Pulmonary artery endothelial cell (primary cell): Measurements from ENCODE around the gene OR10H1. TPM values are rescaled to one million over a fixed set of nuclear protein-coding genes. Genes with fewer than 3 reads are reported as not detected.
"Not testable (repeated sequence)": the region's sequence is repeated elsewhere in the genome, so short reads cannot be mapped to it uniquely, and the experiment has no call there.

Source experiments
- DNase-seq: peaks from one replicate; pipeline ENCODE4 v3.0.0-alpha.2; 2011; ENCODE audit warnings: low read depth, low spot score
- total RNA-seq: library from RNA; depleted of rRNA; stranded (reverse); fragments of >200 nt; gene quantifications from 2 replicates; pipeline ENCODE4 v1.2.3, GENCODE V29; 2014

The OR10H1 gene
- total RNA-seq, 1 donor from 2014 or later = not detected

- not testable (repeated sequence) for DNase-seq
These were observed 13.3 kb upstream of the OR10H1 start for GRCh38 chr19:15828611-15829305.

GRCh38 chr19:15828121-15828610 is 12.7 kb upstream of the OR10H1 start:
- DNase-seq = no peak

GRCh38 chr19:15825753-15826152 is 10.3 kb upstream of the OR10H1 start:
- DNase-seq = no peak

- no peak for DNase-seq
These were observed 5.2 kb upstream of the OR10H1 start for GRCh38 chr19:15820646-15821045.

- DNase-seq = no peak
These were observed 1.5 kb downstream of the OR10H1 start for GRCh38 chr19:15813916-15814315.

GRCh38 chr19:15812060-15812722 is 3.3 kb downstream of the OR10H1 start:
- DNase-seq = no peak

GRCh38 chr19:15811476-15811875 is 4.0 kb downstream of the OR10H1 start:
- no peak for DNase-seq

GRCh38 chr19:15810335-15810734 is 5.1 kb downstream of the OR10H1 start:
- DNase-seq = no peak

GRCh38 chr19:15794279-15794678 is 21.2 kb downstream of the OR10H1 start:
- not testable (repeated sequence) for DNase-seq

GRCh38 chr19:15790096-15790495 is 25.4 kb downstream of the OR10H1 start:
- DNase-seq = no peak

GRCh38 chr19:15788594-15789270 is 26.7 kb downstream of the OR10H1 start:
- DNase-seq = no peak

GRCh38 chr19:15787611-15788155 is 27.8 kb downstream of the OR10H1 start, which contains the start of gene OR10H5:
TSS of gene OR10H5 (plus strand) at chr19:15787661. CDS start at chr19:15794049, 6,388 bp downstream.
- no peak for DNase-seq

- DNase-seq = not testable (repeated sequence)
These were observed 32.6 kb downstream of the OR10H1 start for GRCh38 chr19:15782896-15783295.

- DNase-seq = no peak
These were observed 33.3 kb downstream of the OR10H1 start for GRCh38 chr19:15782211-15782610.

GRCh38 chr19:15781661-15782060 is 33.8 kb downstream of the OR10H1 start:
- DNase-seq = no peak

GRCh38 chr19:15780610-15781418 is 34.6 kb downstream of the OR10H1 start:
- DNase-seq = no peak

- no peak for DNase-seq
These were observed 35.5 kb downstream of the OR10H1 start for GRCh38 chr19:15779756-15780476.

- DNase-seq = no peak
These were observed 38.2 kb downstream of the OR10H1 start for GRCh38 chr19:15776991-15777970.

- DNase-seq = no peak
These were observed 39.2 kb downstream of the OR10H1 start for GRCh38 chr19:15776264-15776663.
